ENCODE data around the gene ZMAT3.

The ZMAT3 gene

GRCh38 chr3:179021119-179021903 is 50.3 kb downstream of the ZMAT3 start:
- DNase-seq = no peak

GRCh38 chr3:179020112-179020511 is 51.5 kb downstream of the ZMAT3 start:
- DNase-seq = no peak

- no peak for DNase-seq
These were observed 52.8 kb downstream of the ZMAT3 start for GRCh38 chr3:179018808-179019207.

GRCh38 chr3:179016979-179017670 is 54.5 kb downstream of the ZMAT3 start:
- DNase-seq = no peak

GRCh38 chr3:179015551-179016020 is 56.0 kb downstream of the ZMAT3 start:
- DNase-seq = peak; percentile 77

- no peak for DNase-seq
These were observed 65.9 kb downstream of the ZMAT3 start for GRCh38 chr3:179005706-179006105.

GRCh38 chr3:179005213-179005612 is 66.4 kb downstream of the ZMAT3 start:
- no peak for DNase-seq

- no peak for DNase-seq
These were observed 71.0 kb downstream of the ZMAT3 start for GRCh38 chr3:179000659-179001058.

GRCh38 chr3:179000144-179000543 is 71.5 kb downstream of the ZMAT3 start:
- no peak for DNase-seq

GRCh38 chr3:178996399-178996798 is 75.2 kb downstream of the ZMAT3 start:
- DNase-seq = no peak

GRCh38 chr3:178990293-178990692 is 81.3 kb downstream of the ZMAT3 start:
- no peak for DNase-seq

GRCh38 chr3:178989821-178990220 is 81.8 kb downstream of the ZMAT3 start:
- DNase-seq = no peak

- DNase-seq = no peak
These were observed 83.9 kb downstream of the ZMAT3 start for GRCh38 chr3:178987745-178988144.

GRCh38 chr3:178986456-178986855 is 85.2 kb downstream of the ZMAT3 start:
- no peak for DNase-seq

GRCh38 chr3:178982137-178982536 is 89.5 kb downstream of the ZMAT3 start:
- DNase-seq = no peak

GRCh38 chr3:178975320-178975719 is 96.3 kb downstream of the ZMAT3 start:
- DNase-seq = no peak

GRCh38 chr3:178971614-178972013 is 100.0 kb downstream of the ZMAT3 start:
- DNase-seq = no peak

- no peak for DNase-seq
These were observed 102.5 kb downstream of the ZMAT3 start for GRCh38 chr3:178969004-178969700.

Measured in central memory CD4-positive, alpha-beta T cell (primary cell).